Osteocyte (in vitro differentiated cells): ENCODE measurements around the gene CLMN. TPM values are rescaled to one million over a fixed set of nuclear protein-coding genes. Genes with fewer than 3 reads are reported as not detected.

Experiments used
- DNase-seq: peaks from one replicate; pipeline ENCODE4 v3.0.0; 2021; ENCODE audit warnings: mixed read lengths; ENCODE audit not compliant: unreplicated experiment; ENCODE audit errors: extremely low spot score
- H3K27ac Mint-ChIP-seq: one replicate; pipeline ENCODE4 v1.8.0; 2021; ENCODE audit warnings: mild to moderate bottlenecking, mixed read lengths; ENCODE audit not compliant: unreplicated experiment
- H3K27me3 Mint-ChIP-seq: one replicate; pipeline ENCODE4 v1.8.0; 2021; ENCODE audit warnings: mixed read lengths; ENCODE audit not compliant: unreplicated experiment
- H3K36me3 Mint-ChIP-seq: one replicate; pipeline ENCODE4 v1.8.0; 2021; ENCODE audit warnings: mixed read lengths; ENCODE audit not compliant: unreplicated experiment
- H3K4me1 Mint-ChIP-seq: one replicate; pipeline ENCODE4 v1.8.0; 2021; ENCODE audit warnings: mixed read lengths; ENCODE audit not compliant: unreplicated experiment
- H3K4me3 Mint-ChIP-seq: one replicate; pipeline ENCODE4 v1.8.0; 2021; ENCODE audit warnings: mild to moderate bottlenecking, moderate library complexity, mixed read lengths; ENCODE audit not compliant: unreplicated experiment
- H3K9me3 Mint-ChIP-seq: one replicate; pipeline ENCODE4 v1.8.0; 2021; ENCODE audit warnings: mixed read lengths; ENCODE audit not compliant: unreplicated experiment
- total RNA-seq: library from RNA; stranded (reverse); gene quantifications from 2 replicates; pipeline ENCODE4 v1.2.1, GENCODE V29; 2021
- TF ChIP-seq, protein P1 (sequence below): fragments of 200-600 bp; sonication (generic); IDR thresholded peaks from 2 replicates; pipeline ENCODE4 v1.5.0; 2021; ENCODE audit warnings: antibody characterized with exemption, mild to moderate bottlenecking, moderate library complexity

Gene CLMN
- total RNA-seq, 1 donor from 2014 or later: 5.4 TPM

DNA sequence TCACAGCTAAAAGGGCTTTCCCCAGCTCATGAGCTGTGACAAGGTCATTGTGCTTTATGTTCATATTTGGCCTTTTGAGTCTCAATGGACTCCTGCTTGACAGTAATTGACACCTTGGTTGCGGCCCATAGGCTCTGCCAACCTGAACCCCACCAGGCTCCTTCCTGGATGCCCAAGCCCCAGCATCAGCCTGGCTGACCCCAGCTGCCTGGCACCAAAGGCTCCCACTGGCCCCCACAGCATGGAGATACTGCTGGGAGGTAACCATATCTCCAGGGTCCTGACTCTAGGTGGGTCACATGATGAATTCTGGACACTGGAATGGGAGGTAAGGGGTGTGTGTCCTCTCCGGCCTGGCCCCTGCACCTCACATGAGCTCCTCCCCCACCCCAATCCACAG lies 50.2 kb downstream of the CLMN start:
- H3K4me1 Mint-ChIP-seq: peaks cover 21% of the 10 kb centered on the region
- no peaks in the 10 kb centered on the region for H3K27me3 Mint-ChIP-seq
- TF ChIP-seq, protein P1, sequence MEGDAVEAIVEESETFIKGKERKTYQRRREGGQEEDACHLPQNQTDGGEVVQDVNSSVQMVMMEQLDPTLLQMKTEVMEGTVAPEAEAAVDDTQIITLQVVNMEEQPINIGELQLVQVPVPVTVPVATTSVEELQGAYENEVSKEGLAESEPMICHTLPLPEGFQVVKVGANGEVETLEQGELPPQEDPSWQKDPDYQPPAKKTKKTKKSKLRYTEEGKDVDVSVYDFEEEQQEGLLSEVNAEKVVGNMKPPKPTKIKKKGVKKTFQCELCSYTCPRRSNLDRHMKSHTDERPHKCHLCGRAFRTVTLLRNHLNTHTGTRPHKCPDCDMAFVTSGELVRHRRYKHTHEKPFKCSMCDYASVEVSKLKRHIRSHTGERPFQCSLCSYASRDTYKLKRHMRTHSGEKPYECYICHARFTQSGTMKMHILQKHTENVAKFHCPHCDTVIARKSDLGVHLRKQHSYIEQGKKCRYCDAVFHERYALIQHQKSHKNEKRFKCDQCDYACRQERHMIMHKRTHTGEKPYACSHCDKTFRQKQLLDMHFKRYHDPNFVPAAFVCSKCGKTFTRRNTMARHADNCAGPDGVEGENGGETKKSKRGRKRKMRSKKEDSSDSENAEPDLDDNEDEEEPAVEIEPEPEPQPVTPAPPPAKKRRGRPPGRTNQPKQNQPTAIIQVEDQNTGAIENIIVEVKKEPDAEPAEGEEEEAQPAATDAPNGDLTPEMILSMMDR: no peak
- H3K27ac Mint-ChIP-seq: no peak overlapping the region
- H3K9me3 Mint-ChIP-seq: no peaks in the 10 kb centered on the region
- peaks cover 2% of the 10 kb centered on the region for H3K36me3 Mint-ChIP-seq
- DNase-seq: no peak
- H3K4me3 Mint-ChIP-seq: no peak overlapping the region

DNA sequence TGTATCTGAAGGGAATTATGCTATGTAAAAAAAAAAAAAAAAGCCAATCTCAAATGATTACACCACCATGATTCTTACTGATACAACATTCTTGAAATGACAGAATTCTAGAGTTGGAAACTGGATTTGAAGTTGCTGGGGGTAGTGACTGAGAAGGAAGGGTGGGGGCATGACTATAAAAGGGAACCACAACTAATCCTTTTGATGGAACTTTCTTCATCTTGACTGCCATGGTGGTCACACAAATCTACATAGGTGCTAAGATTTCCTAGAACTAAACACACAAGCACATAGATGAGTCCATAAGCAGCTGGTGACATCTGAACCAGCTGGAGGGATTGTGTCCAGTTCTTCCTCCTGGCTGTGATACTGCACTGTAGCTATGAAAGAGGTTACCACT lies 51.4 kb downstream of the CLMN start:
- no peak for DNase-seq
- Mint-ChIP-seq H3K4me3 (no peak overlapping the region), H3K27me3 (no peaks in the 10 kb centered on the region), H3K36me3 (peaks cover 2% of the 10 kb centered on the region), H3K4me1 (peaks cover 19% of the 10 kb centered on the region), H3K9me3 (no peaks in the 10 kb centered on the region), H3K27ac (no peak overlapping the region)
- TF ChIP-seq, protein P1: no peak

DNA sequence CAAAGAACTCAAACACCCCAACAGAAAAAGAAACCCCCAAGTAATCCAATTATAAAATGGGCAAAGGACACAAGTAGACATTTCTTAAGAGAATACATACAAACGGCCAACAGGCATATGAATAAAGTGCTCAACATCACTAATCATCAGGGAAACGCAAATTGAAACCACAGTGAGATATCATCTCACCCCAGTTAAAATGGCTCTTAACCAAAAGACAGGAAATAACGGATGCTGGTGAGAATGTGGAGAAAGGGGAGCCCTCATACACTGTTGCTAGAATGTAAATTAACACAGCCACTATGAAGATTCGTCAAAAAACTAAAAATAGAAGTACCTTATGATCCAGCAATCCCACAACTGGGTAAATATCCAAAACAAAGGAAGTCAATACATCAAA lies 52.4 kb downstream of the CLMN start:
- DNase-seq: no peak
- Mint-ChIP-seq H3K27ac (no peak overlapping the region), H3K36me3 (peaks cover 2% of the 10 kb centered on the region)

DNA sequence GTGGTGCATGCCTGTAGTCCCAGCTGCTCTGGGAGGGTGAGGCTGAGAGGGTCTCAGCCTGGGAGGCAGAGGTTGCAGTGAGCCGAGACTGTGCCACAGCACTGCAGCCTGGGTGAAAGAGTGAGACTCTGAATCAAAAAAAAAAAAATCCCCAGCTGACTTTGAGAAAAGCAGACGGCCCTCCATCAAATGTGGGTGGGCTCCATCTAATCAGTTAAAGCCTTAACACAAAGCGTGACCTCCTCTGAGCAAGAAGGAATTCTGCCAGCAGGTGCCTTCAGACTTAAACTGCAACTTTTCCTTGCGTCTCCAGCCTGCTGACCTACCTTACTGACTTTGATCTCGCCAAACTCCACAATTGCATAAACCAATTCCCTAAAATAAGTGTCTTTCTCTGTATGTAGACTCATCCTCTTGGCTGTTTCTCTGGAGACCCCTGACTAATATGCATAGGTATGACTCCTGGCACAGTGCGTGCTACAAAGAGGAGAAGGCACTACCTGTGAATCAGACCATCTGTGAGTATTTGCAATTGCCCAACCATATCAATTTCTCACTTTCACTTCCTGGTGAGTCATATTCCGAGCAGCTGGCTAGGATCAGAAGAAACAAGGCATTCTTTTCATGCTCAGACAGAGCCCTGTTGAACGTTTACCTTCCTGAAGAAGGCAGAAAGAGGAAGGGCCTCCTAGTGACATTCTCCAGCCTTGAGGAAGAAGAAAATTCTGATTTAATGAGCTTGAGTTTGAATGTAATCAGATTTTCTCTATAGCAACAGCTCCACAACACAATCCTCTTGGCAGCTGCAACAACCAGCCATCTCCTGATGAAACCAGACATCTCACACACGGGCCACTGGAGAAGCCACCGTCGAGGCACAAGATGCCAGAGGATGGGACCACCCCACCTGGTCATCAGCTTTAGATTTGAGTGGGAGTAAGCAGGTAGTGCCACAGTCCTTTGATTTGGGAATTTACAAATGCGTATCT lies 54.3 kb downstream of the CLMN start:
- TF ChIP-seq, protein P1: no peak
- Mint-ChIP-seq H3K36me3 (peaks cover 2% of the 10 kb centered on the region), H3K9me3 (no peaks in the 10 kb centered on the region), H3K4me1 (peaks cover 29% of the 10 kb centered on the region), H3K27ac (peak overlapping the region; percentile 91), H3K27me3 (no peaks in the 10 kb centered on the region), H3K4me3 (no peak overlapping the region)
- no peak for DNase-seq

More for the DNA sequence above, 52.4 kb downstream of the CLMN start:
- H3K27me3 Mint-ChIP-seq: no peaks in the 10 kb centered on the region
- TF ChIP-seq, protein P1: no peak
- H3K4me1 Mint-ChIP-seq: peaks cover 14% of the 10 kb centered on the region
- H3K9me3 Mint-ChIP-seq: no peaks in the 10 kb centered on the region
- H3K4me3 Mint-ChIP-seq: no peak overlapping the region

DNA sequence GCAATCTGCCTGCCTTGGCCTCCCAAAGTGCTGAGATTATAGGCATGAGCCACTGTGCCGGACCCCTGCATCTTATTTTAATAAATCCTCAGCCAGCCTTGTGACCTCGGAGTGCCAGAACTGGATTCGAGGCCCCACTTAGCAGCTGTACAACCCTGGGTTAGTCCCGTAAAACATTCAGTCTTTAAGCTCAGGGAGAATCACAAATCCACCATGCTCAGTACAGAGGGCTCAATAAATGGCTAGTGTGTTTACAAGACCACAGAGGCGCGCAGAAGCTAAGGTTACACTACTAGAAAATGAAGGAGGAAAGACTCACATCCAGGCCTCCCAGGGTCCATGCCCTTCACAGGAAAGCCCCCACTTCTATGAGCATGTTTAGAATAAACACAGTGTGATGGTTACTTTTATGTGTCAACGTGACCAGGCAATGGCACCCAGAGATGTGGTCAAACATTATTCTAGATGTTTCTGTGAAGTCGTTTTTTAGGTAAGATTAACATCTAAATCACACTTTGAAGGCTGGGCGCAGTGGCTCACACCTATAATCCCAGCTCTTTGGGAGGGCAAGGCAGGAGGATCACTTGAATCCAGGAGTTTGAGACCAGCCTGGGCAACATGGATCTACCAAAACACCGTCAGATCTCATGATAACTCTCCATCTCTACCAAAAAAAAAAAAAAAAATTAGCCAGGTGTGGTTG lies 55.3 kb downstream of the CLMN start:
- Mint-ChIP-seq H3K36me3 (peaks cover 2% of the 10 kb centered on the region), H3K9me3 (no peaks in the 10 kb centered on the region), H3K4me1 (peaks cover 31% of the 10 kb centered on the region), H3K27me3 (no peaks in the 10 kb centered on the region), H3K27ac (no peak overlapping the region), H3K4me3 (no peak overlapping the region)
- no peak for DNase-seq
- TF ChIP-seq, protein P1: no peak
